NCI-H2227 (cell line): ENCODE measurements around the gene ATXN2L.
"Not testable (repeated sequence)": the region's sequence is repeated elsewhere in the genome, so short reads cannot be mapped to it uniquely, and the experiment has no call there.

Experiments used
- DNase-seq: peaks from one replicate; lab custom pipeline; 2025; ENCODE audit not compliant: unreplicated experiment; lab: John Stamatoyannopoulos, UW

The ATXN2L gene

GRCh38 chr16:28822520-28823290, at the start of gene ATXN2L:
Gene ATXN2L, plus strand, starts transcription at chr16:28822999. Its CDS starts 261 bp downstream, at chr16:28823260.
- DNase-seq, result peak; percentile 98

- not testable (repeated sequence) for DNase-seq
Measured at GRCh38 chr16:28781697-28782096, 41.1 kb upstream of the ATXN2L start.

GRCh38 chr16:28782357-28782756, 40.4 kb upstream of the ATXN2L start:
- DNase-seq, result not testable (repeated sequence)

GRCh38 chr16:28802235-28803019, 20.4 kb upstream of the ATXN2L start:
- peak; percentile 46 for DNase-seq

GRCh38 chr16:28807445-28808120, 15.2 kb upstream of the ATXN2L start:
- DNase-seq, result not testable (repeated sequence)

GRCh38 chr16:28820016-28820415, 2.8 kb upstream of the ATXN2L start:
- DNase-seq, result no peak

- not testable (repeated sequence) for DNase-seq
Measured at GRCh38 chr16:28820546-28820945, 2.3 kb upstream of the ATXN2L start.

GRCh38 chr16:28821874-28822519, 802 bp upstream of the ATXN2L start:
- DNase-seq, result no peak

GRCh38 chr16:28823291-28823872, 583 bp downstream of the ATXN2L start:
- DNase-seq, result no peak

GRCh38 chr16:28823873-28824716, 1.3 kb downstream of the ATXN2L start:
- peak; percentile 98 for DNase-seq

- no peak for DNase-seq
Measured at GRCh38 chr16:28824717-28824973, 1.8 kb downstream of the ATXN2L start.

GRCh38 chr16:28826141-28826540, 3.3 kb downstream of the ATXN2L start:
- DNase-seq, result no peak

- DNase-seq, result no peak
Measured at GRCh38 chr16:28829747-28830146, 6.9 kb downstream of the ATXN2L start.

- DNase-seq, result no peak
Measured at GRCh38 chr16:28830531-28830930, 7.7 kb downstream of the ATXN2L start.

- DNase-seq, result no peak
Measured at GRCh38 chr16:28834349-28834748, 11.6 kb downstream of the ATXN2L start.

- DNase-seq, result no peak
Measured at GRCh38 chr16:28834873-28835863, 12.4 kb downstream of the ATXN2L start.

- no peak for DNase-seq
Measured at GRCh38 chr16:28835864-28836760, 13.3 kb downstream of the ATXN2L start.

GRCh38 chr16:28836761-28837064, 13.9 kb downstream of the ATXN2L start:
- no peak for DNase-seq
